Superior temporal gyrus (tissue), 1 donor: ENCODE data around the gene NADK.
"Not testable (repeated sequence)": the region's sequence is repeated elsewhere in the genome, so short reads cannot be mapped to it uniquely, and the experiment has no call there.

Experiments
- DNase-seq: peaks from one replicate; pipeline ENCODE4 v3.0.0-alpha.2; 2016; ENCODE audit errors: extremely low spot score

NADK gene

GRCh38 chr1:1763657-1764621 is 14.3 kb downstream of the NADK start:
- peak; percentile 69 for DNase-seq

- no peak for DNase-seq
Measured at GRCh38 chr1:1761504-1762376, 16.5 kb downstream of the NADK start.

GRCh38 chr1:1760715-1761114 is 17.6 kb downstream of the NADK start:
- no peak for DNase-seq

- DNase-seq = no peak
Measured at GRCh38 chr1:1760345-1760650, 18.0 kb downstream of the NADK start.

GRCh38 chr1:1759456-1760344 is 18.6 kb downstream of the NADK start:
- no peak for DNase-seq

GRCh38 chr1:1758692-1759455 is 19.4 kb downstream of the NADK start:
- DNase-seq = no peak

GRCh38 chr1:1758059-1758621 is 20.1 kb downstream of the NADK start:
- DNase-seq = no peak

- DNase-seq = no peak
Measured at GRCh38 chr1:1757422-1758058, 20.7 kb downstream of the NADK start.

GRCh38 chr1:1756661-1757421 is 21.4 kb downstream of the NADK start:
- DNase-seq = no peak

GRCh38 chr1:1755852-1756251 is 22.4 kb downstream of the NADK start:
- DNase-seq = no peak

GRCh38 chr1:1755426-1755825 is 22.8 kb downstream of the NADK start:
- DNase-seq = no peak

- DNase-seq = no peak
Measured at GRCh38 chr1:1754051-1754815, 24.0 kb downstream of the NADK start.

GRCh38 chr1:1753607-1754005 is 24.7 kb downstream of the NADK start:
- no peak for DNase-seq

- DNase-seq = no peak
Measured at GRCh38 chr1:1752636-1753606, 25.3 kb downstream of the NADK start.

- DNase-seq = no peak
Measured at GRCh38 chr1:1752190-1752589, 26.1 kb downstream of the NADK start.

- not testable (repeated sequence) for DNase-seq
Measured at GRCh38 chr1:1749941-1750340, 28.3 kb downstream of the NADK start.

- no peak for DNase-seq
Measured at GRCh38 chr1:1748686-1749321, 29.5 kb downstream of the NADK start.
